ENCODE data around the gene PGLYRP3.

- TF ChIP-seq CTCF (IDR thresholded peaks at IDR 0.05), result no peak
- no peak for TF ChIP-seq POLR2A (IDR thresholded peaks at IDR 0.05)
These were observed 32.7 kb upstream of the PGLYRP3 start for GRCh38 chr1:153345187-153346076.

Measured in prostate gland (tissue), 2 donors.